GM19240 (cell line): ENCODE measurements around the gene RNPEPL1.

Experiments
- DNase-seq: peaks from one replicate; pipeline ENCODE4 v3.0.0; 2011; ENCODE audit warnings: low spot score; ENCODE audit not compliant: insufficient read length

RNPEPL1 gene

DNA sequence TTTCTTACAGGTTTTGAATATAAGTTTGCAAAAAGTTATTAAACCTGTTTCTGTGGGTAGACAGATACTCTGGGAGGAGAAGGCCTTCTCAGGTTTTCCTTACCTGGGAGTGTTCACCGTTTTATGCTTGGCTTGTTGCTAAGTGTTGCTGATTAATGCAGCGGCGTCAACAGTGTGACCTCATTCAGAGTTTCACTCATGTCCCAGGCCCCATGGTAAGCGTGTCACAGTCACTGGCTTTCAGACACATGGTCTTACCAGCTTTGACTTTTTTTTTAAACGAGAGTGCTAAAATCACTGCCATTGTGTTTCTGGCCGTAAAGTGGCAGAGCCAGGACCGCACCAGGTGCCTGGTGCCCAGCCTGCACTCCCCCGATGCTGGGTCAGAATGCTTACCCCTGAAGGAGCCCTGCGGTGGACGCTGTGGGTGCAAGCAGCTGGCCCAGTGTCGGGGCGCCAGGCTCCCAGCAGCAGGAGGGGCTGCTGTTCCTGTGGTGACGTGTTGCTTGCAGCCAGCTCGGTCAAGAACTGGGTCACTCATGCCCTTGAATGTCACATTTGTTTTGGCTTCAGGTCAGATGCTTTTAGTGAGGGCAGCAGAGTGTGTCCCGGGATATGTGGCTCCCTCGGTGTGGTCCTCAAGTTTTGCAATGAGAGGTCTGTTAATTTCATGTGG is 21.7 kb downstream of the RNPEPL1 start:
- DNase-seq = no peak

DNA sequence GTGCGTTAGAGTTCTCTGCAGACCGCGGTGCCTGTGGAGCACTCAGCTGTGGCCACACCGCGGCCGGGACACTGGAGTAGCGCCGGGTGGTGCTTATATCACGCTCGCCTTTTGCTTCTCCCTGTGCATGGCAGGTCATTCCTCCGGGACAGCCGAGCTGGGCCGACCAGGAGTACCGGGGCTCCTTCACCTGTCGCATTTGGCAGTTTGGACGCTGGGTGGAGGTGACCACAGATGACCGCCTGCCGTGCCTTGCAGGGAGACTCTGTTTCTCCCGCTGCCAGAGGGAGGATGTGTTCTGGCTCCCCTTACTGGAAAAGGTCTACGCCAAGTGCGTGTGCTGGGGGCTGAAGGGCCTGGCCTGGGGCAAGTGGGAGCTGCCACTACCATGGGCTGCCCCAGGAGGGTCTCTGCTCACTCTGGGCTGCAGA is 22.4 kb downstream of the RNPEPL1 start:
- no peak for DNase-seq

DNA sequence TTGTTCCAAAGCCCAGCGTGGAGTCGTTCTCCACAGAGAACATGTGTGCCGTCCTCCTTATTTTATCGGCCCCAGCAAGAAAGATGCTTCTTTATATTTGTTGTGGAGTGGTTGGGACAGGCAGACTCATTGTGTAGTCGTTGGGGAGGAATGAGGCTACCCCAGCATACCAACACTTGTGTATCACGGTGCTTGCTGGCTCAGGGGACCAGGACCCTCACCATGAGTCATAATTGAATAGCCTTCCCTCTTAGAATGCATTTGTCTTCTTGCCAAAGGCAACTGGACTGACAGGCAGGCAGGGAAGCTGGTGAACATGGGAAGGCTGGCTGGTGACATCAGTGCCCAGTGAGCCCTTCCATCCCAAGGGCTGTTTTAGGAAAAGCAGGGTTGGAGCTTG is 22.9 kb downstream of the RNPEPL1 start:
- DNase-seq = no peak

DNA sequence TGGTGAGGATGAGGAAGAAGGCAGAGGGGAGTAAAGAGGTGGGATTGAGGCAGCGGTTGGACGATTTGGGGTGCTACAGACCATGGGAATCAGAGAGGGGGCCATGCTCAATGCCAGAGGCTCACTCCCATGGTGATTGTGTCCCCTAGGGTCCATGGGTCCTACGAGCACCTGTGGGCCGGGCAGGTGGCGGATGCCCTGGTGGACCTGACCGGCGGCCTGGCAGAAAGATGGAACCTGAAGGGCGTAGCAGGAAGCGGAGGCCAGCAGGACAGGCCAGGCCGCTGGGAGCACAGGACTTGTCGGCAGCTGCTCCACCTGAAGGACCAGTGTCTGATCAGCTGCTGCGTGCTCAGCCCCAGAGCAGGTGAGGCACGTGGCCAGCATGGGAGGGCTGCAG is 23.5 kb downstream of the RNPEPL1 start:
- no peak for DNase-seq

DNA sequence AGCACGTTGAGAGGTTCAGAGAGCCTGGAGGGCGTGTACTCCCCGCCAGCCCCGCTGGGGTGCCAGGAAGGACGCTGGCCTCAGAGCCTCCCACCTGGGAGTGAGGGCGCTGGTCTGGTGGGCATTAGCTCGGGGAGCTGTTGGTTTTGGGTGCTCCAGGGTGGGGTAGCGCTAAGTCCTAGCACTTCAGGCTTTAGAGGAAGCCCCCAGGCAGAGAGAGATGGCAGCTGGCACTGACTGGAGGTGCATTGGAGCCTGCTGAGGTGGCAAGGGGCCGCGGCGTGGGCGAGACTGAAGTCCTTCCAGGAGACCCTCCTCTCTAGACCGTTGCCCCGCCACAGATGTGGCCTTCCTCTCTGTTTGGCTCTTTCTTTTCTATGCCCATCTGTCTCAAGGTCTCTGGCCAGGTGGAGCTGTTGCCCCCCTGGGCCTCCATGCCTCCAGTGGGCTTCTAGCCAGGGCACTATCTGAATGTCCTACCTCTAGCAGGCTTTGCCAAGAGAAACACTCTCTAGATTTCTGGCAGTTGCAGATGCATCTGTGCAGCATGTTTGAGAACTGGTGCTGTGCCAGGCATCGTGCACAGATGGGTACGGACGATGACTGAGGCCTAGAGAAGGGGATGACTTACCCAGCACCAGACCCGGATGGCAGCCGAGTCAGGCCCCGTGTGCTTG is 24.9 kb downstream of the RNPEPL1 start:
- no peak for DNase-seq

DNA sequence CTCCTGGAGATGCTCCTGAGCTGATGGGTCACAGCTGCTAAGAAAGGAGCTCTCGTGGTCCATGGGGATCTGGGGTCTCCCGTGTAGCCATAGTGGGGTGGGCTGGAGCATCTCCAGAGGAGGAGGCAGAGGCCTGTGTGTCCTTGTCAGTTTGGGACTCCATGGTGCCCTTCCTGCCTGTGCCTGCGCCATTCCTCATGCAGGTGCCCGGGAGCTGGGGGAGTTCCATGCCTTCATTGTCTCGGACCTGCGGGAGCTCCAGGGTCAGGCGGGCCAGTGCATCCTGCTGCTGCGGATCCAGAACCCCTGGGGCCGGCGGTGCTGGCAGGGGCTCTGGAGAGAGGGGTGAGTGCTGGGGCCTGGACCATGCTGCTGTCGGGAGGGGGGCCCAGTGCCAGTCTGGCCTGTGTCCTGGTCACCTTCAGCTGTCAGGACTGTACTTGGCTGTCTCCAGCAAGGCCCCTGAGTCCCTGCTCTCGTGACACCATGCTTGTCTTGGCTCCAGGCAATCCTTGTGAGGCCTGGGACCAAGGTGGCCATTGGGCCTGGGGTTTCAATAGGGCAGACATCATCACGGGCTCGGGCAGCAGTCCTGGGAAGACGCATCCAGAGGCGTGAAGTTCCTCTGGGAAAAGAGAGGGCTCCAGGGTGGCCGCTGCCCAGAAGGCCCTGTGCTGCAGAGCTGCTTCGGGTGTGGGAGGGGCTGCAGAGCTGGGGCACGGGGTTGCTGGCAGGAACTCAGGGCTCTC is 25.6 kb downstream of the RNPEPL1 start:
- no peak for DNase-seq

DNA sequence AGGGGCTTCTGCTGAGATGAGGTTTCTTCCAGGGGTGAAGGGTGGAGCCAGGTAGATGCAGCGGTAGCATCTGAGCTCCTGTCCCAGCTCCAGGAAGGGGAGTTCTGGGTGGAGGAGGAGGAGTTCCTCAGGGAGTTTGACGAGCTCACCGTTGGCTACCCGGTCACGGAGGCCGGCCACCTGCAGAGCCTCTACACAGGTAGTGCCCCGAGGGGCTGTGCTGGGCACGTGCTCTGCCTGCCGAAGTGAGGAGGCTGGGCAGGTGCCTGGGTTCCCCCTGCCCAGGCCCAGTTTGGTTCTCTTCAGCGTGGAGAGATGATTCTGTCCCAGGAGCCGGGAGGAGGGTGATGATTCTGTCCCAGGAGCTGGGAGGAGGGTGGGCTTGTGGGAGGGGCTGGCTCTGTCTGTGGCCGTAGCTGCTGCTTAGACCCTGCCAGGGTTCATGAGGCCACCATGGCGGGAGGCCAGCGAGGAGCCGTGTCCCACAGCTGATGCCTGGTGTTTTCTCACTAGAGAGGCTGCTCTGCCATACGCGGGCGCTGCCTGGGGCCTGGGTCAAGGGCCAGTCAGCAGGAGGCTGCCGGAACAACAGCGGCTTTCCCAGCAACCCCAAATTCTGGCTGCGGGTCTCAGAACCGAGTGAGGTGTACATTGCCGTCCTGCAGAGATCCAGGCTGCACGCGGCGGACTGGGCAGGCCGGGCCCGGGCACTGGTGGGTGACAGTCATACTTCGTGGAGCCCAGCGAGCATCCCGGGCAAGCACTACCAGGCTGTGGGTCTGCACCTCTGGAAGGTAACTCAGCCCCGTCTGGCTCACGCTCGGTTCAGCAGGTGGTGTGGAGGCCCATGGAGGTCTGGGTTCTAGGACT is 26.5 kb downstream of the RNPEPL1 start:
- DNase-seq = no peak

DNA sequence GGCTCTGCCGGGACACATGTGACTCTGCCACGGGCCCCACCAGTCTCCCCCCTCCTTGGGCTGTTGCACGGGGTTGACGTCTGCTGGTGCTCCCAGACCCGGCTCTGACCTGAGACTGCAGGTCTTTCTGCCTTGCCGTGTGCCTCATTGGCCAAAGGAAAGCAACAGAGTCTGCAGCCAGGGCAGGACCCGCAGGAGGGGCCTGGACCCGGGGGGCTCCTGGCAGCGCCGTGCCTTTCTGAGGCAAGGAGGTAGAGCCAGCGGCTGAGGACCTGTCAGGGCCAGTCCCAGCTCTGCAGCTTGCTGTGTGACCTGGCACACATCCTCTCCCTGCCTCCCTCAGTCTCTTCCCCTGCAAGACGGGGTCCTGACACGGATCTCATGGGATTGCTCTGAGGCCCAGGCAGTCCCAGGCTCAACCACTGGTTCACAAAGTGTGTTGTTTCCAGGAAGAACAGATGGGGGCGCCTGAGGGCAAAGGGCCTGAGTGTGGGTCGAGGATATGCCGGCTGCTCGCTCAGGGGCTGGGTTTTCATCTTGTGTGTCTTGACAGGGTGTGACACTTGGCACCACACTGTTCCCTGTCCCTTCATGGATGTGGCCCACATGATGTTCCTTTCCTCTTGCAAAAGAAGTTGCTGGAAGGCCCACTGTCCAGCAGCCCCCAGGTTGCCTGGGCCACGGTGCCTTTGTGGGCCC is 27.2 kb downstream of the RNPEPL1 start:
- DNase-seq = no peak

DNA sequence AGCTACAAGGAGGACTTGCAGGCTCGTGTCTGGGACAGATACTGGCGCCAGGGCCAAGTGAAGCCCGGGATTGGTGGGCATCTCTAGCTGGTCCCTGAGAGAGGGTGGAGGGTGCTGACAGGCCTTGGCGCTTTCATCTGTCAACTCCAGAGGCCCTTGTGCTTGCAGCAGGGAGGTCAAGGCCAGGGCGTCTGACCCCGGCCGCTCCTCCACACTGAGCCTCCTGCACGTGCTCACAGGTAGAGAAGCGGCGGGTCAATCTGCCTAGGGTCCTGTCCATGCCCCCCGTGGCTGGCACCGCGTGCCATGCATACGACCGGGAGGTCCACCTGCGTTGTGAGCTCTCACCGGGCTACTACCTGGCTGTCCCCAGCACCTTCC is 27.8 kb downstream of the RNPEPL1 start:
- no peak for DNase-seq

DNA sequence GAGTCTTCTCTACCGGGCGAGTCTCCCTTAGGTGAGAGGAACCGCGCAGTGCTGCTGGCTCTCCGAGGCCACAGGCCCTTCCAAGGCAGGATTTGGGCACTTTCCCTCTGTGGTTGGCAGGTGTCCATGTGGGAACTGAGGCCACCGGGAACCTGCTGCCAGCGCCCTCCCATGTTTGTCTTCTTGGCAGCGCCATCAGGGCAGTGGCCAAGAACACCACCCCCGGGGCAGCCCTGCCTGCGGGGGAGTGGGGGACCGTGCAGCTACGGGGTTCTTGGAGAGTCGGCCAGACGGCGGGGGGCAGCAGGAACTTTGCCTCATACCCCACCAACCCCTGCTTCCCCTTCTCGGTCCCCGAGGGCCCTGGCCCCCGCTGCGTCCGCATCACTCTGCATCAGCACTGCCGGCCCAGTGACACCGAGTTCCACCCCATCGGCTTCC is 28.2 kb downstream of the RNPEPL1 start:
- DNase-seq = no peak

DNA sequence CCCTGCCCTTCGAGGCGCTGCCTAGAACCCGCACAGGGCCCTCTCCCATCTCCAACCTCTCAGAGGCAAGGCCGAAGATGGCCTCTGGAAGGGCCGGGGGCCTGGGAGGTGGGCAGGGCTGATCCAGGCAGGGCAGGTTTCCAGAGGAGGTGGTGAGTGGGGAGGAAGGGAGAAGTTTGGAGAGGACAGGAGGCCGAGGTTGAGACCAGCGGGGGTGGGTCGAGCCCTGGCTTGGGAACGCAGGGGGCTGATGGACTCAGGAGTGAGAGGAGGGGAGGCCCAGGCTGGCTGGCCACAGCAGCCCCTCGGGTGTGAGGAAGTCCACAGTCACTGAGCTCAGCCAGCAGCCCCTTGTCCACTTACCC is 28.8 kb downstream of the RNPEPL1 start:
- no peak for DNase-seq

DNA sequence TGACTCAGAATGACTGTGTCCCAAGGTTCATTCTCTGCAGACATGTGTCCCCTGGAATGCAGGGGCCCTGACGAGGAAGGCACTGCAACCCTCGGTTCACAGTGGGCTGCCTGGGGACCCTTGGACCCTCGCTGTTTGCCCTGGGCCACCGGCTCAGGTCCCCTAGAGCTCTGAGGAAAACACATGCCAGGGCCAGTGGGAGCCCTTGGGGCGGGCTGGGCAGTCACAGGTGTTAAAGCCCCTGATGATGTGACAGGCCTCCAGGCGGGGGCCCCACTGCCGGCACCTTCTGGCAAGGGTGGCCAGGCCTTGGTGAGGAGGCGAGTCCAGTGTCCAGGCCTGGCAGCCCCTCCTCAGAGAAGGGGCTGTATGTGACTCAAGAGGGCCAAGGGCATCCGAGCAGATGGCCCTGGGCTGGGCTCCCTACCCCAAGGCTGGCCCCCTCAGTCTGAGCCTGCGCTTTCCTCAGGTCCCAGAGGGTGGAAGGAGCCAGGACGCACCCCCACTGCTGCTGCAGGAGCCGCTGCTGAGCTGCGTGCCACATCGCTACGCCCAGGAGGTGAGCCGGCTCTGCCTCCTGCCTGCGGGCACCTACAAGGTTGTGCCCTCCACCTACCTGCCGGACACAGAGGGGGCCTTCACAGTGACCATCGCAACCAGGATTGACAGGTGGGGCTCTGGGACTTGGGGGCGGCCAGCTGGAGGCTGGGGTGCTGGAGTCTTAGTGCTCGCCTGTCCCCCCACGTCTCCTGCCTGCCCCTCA is 29.3 kb downstream of the RNPEPL1 start:
- no peak for DNase-seq

DNA sequence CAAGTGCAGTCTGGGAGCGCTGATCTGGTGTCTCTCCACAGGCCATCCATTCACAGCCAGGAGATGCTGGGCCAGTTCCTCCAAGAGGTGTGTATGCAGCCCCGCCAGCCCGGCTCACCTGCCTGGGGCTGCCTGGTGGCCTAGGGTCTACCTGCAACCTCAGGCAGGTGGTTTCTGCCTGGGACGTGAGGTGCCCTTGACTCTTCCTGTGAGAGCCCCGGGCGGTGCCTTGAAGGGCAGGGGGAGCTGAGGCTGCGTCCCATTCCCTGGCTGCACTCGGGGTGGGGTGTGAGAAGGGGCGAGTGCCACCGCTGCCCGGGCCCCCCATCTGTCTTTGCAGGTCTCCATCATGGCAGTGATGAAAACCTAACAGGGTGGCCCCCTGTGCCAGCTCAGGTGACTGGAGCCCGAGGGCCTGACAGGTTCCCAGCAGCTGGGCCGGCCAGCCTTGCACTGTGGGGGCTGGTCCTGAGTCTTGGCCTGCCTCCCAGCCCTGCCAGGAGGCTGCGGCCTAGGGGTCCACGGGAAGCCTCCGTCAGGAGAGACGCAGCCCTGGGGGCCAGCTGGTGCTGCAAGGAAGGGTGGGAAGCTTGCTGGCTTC is 30.1 kb downstream of the RNPEPL1 start:
- DNase-seq = no peak

DNA sequence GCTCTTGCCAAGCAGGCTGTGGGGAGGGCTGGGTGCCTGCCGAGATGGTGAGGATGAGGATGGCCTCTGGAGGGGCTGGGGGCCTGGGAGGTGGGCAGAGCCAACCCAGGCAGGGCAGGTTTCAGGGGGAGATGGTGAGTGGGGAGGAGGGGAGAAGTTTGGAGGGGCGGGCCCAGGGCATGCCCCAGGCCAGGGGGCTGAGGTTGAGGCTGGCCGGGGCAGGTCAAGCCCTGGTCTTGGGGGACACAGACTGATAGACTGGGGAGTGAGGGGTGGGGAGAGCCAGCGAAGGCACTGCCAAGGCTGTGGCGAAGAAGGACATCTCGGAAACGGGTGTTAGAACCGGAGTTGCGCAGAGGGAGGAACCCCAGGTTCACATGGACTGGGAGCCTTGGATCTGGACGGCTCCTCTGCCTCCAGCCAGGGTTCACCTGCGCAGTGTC is 30.9 kb downstream of the RNPEPL1 start:
- no peak for DNase-seq

DNA sequence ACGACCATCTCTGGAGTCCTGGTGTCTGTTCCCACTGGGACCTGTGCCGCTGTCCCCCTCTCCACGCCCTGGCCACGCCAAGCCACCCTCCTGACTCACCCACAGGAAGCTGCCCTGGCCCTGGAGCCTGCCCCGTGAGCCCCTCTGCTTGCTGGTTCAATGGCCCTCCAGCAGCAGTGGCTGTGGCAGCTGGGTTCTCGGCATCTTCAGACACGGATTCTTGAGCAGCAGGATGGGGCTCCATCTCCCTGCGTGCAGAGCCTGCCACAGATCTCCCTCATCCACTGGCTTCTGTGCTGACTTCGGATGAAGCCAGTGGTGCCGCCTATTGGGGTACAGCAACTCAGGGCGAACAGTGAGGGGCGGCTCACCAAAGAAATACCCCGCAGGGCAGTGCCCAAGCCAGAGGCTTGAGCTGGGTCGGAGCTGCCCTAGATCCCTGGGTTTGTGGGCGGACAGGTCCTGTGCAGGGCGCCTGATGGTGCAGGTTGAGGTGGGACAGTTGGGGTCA is 32.2 kb downstream of the RNPEPL1 start:
- no peak for DNase-seq

DNA sequence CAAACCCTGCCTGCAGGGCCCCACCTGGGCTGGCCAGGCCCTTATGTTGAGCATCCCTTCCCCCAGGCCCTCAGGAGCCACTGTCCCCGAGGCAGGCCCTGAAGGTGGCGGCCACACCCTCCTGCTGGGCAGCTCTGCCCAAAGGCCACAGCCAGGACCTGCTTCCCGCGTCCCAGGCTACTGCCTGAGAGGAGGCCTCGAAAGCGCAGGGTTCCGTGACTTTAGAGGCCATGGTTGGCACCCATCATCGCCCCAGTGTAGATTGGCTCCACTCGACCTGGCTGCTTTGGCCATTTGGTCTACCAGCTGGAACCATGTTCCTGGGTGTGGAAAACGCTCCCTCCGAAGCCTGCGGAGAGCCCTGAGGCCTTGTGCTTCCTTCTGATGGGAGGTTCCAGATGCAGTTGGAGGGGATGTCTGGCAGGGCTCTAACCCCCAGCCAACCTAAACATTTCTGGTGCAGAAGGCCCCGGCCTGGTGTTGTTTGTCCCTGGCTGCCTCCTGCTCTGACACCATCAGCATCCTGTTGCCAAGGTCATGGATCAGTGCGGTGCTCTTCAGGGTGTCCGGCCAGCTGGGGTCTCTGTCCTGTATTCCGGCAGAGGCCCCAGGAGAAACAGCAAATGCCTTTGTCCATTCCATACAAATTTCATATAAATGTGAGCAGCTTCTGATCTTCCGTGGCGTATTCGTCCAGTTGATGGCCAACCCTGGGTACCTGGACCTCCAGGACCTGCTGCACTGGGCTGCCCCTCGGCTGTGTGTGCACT is 33.0 kb downstream of the RNPEPL1 start:
- no peak for DNase-seq

DNA sequence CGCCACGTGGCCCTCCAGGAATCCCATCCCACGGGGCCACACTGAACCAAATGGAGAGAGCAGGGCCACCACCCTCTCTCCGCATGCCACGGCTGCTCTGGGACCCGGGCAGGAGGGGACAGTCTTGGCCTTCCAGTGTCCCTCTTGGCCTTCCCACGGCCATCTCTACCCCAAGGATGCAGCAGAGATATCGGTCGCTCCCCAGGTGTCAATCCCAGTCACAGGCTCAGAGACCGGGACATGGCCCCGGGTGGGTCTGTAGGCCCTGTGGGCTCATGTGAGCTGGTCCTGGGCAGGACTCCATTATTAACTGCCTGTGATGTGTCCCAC is 33.5 kb downstream of the RNPEPL1 start:
- no peak for DNase-seq

DNA sequence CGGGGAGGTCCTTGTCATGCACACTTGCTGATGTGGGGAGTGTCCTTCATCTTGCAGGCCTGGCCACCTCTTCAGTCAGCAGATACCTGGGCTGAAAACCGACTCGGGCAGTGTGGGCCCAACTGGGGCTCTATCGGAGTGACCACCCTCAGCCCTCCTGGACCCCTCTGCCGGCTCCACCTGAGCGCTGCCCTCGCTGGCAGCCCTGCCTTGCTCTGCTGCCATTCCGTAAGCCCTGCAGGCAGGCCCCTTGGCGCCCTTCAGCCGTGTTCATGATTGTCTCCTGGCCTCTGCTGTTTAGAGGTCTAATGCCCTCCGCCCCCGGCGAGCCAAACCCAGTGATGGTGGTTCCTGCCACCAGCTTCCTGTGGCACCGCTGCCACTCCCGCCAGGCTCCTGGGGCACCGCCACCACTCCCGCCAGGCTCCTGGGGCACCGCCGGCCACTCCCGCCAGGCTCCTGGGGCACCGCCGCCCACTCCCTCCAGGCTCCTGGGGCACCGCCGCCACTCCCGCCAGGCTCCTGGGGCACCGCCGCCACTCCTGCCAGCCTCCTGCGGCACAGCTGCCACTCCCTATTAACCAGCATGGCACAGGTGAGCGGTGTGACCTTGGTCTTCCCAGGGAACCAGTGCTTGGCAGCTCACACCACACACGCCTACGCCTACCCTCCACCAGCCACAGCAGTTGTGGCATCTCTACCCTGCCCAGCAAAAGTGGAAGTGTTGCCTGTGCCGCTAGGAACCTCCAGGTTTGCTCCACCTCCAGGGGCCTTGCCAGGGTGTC is 34.2 kb downstream of the RNPEPL1 start:
- no peak for DNase-seq
